ENCODE measurements around the gene CPNE4.

DNA sequence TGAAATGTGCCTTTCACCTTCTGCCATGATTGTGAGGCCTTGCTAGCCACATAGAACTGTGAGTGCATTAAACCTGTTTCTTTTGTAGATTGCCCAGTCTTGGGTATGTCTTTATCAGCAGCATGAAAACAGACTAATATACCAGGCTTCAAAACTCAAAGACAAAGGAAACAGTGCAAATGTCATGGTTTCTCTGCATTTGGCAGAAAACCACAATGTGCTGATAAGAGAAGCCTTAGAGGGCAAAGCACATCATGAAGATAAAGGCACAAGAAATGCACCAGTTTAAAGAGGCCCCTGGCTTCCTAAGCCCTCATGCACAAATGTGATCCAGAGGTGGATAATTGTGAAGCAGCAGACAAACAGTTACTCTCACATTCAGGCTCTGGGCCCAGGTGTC lies 259.2 kb downstream of the CPNE4 start:
- TF ChIP-seq, protein P1, sequence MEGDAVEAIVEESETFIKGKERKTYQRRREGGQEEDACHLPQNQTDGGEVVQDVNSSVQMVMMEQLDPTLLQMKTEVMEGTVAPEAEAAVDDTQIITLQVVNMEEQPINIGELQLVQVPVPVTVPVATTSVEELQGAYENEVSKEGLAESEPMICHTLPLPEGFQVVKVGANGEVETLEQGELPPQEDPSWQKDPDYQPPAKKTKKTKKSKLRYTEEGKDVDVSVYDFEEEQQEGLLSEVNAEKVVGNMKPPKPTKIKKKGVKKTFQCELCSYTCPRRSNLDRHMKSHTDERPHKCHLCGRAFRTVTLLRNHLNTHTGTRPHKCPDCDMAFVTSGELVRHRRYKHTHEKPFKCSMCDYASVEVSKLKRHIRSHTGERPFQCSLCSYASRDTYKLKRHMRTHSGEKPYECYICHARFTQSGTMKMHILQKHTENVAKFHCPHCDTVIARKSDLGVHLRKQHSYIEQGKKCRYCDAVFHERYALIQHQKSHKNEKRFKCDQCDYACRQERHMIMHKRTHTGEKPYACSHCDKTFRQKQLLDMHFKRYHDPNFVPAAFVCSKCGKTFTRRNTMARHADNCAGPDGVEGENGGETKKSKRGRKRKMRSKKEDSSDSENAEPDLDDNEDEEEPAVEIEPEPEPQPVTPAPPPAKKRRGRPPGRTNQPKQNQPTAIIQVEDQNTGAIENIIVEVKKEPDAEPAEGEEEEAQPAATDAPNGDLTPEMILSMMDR (IDR thresholded peaks at IDR 0.05) = no peak
- no peak for TF ChIP-seq POLR2AphosphoS5 (IDR thresholded peaks at IDR 0.05; ENCODE audit: insufficient read depth in 1 of 2, low read depth in 1 of 2)

All from vagina (tissue), 2 donors.